ENCODE results near the gene MAP3K13.
"Not testable (repeated sequence)": the region's sequence is repeated elsewhere in the genome, so short reads cannot be mapped to it uniquely, and the experiment has no call there.

MAP3K13 gene

DNA sequence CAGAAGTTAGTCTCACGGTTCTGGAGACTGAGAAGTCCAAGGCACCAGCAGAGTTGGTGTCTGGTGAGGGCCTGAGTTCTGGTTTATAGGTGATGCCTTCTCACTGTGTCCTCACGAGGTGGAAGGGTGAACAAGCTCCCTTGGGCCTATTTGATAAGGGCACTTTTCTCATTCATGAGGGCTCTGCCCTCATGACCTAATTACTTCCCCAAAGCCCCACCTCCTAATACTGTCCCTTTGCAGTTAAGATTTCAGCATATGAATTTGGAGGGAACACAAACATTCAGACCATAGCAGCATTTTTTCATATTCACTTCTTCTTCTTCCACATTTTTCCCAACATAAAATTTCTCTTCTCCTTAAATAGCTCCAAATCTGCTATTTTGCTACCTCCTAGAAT is 94.4 kb downstream of the MAP3K13 start:
- POLR2A ChIA-PET, result no interaction called here
- DNase-seq (ENCODE audit: extremely low spot score), result no peak

DNA sequence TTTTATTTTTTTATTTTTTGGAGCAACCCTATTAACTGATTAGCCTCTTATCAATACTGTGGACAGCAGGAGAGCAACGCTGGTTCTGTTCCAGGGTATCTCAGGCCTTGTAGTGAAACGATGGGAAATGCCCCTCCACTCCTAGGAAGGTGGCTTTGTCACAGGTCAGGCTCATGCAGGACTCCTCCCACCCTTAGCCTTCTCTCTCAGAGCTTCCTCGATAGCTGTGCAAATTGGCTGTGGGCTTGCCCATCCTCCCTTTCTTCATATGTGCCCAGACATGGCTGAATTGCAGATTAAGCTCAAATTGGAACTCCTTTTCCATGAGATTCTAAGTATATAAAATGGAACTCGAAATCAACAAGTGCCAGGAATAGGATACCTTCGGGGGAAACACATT is 97.4 kb downstream of the MAP3K13 start:
- POLR2A ChIA-PET, result no interaction called here

More for the DNA sequence above, 94.4 kb downstream of the MAP3K13 start:
- CTCF ChIA-PET, result interaction anchor here (1.3 kb wide), 2 partner anchors 32 to 103 kb away, joined by 3 read pairs; no protein-coding TSS in a partner anchor
- TF ChIP-seq CTCF (IDR thresholded peaks at IDR 0.05; ENCODE audit: control extremely low read depth, extremely low read depth, low read depth, missing control alignments), result no peak

DNA sequence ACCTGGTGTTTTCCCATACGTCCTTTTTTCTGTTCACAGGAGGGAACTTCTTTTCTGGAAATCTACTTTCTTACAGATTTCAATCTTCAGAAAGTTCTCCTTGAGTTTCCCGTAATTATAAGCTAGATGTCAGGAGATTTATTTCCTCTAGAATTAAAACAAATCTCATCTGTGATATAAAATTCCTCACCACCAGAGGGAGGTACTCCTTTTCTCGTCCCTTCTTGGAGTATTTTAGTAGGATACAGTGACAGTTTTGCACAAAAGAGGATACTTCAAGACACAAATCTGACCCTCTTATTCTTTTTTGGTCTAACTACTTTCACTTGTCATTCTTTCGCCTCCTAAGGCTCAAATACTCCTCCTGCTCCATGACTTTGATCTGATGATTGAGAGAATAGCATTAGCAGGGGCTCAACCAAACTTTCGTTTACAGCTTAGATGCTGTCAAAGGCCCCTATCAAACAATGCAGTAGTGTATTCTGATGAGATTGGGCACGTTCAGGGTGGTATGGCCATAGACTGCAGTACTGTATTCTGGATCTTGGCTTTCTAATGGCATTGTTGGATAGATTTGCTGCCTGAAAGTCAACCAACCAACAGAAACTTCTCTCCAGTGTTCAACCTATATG is 97.9 kb downstream of the MAP3K13 start:
- CTCF ChIA-PET, result interaction anchor here (0.8 to 3.5 kb wide), 10 partner anchors 8 to 114 kb away, joined by 3 to 20 read pairs (median 5); no protein-coding TSS in a partner anchor
- POLR2A ChIA-PET, result no interaction called here
- DNase-seq (ENCODE audit: extremely low spot score), result peak; percentile 14

More for the DNA sequence above, 97.4 kb downstream of the MAP3K13 start:
- DNase-seq (ENCODE audit: extremely low spot score), result no peak
- CTCF ChIA-PET, result interaction anchor here (0.8 to 3.5 kb wide), 9 partner anchors 8 to 114 kb away, joined by 3 to 20 read pairs (median 4); no protein-coding TSS in a partner anchor
- TF ChIP-seq CTCF (IDR thresholded peaks at IDR 0.05; ENCODE audit: control extremely low read depth, extremely low read depth, low read depth, missing control alignments), result no peak

GRCh38 chr3:185465471-185465870 is 102.5 kb downstream of the MAP3K13 start:
- CTCF ChIA-PET, result interaction anchor here (0.8 to 1.4 kb wide), 2 partner anchors 10 to 58 kb away, joined by 3 read pairs; no protein-coding TSS in a partner anchor
- no peak for TF ChIP-seq CTCF (IDR thresholded peaks at IDR 0.05; ENCODE audit: control extremely low read depth, extremely low read depth, low read depth, missing control alignments)
- POLR2A ChIA-PET, result no interaction called here
- DNase-seq (ENCODE audit: extremely low spot score), result no peak

More for the DNA sequence above, 97.9 kb downstream of the MAP3K13 start:
- peak; percentile 7 for TF ChIP-seq CTCF (IDR thresholded peaks at IDR 0.05; ENCODE audit: control extremely low read depth, extremely low read depth, low read depth, missing control alignments)

DNA sequence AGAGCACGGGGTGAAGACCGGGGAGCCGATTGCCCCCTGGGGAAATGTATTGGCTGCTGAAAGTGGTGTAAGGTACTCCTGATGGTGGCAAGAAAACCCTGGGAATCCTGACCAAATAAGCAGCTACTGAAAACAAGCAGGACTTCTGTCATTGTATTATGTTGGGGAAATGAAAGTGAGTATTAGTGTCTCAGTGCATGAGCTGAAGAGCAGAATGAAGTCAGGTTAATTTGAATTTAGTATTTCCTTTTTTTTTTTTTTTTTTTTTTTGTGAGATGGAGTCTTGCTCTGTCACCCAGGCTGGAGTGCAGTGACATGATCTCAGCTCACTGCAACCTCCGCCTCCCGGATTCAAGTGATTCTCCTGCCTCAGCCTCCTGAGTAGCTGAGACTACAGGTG is 103.2 kb downstream of the MAP3K13 start:
- POLR2A ChIA-PET; DNase-seq (ENCODE audit: extremely low spot score): not testable (repeated sequence)
- CTCF ChIA-PET, result interaction anchor here (0.8 to 1.4 kb wide), 3 partner anchors 9 to 58 kb away, joined by 3 read pairs; no protein-coding TSS in a partner anchor

- DNase-seq (ENCODE audit: extremely low spot score), result no peak
- no peak for TF ChIP-seq CTCF (IDR thresholded peaks at IDR 0.05; ENCODE audit: control extremely low read depth, extremely low read depth, low read depth, missing control alignments)
- CTCF ChIA-PET, result interaction anchor here (0.6 to 3.9 kb wide), 2 partner anchors 8 to 10 kb away, joined by 3 to 11 read pairs; no protein-coding TSS in a partner anchor
- POLR2A ChIA-PET, result no interaction called here
Measured at GRCh38 chr3:185469542-185469941, 106.6 kb downstream of the MAP3K13 start.

DNA sequence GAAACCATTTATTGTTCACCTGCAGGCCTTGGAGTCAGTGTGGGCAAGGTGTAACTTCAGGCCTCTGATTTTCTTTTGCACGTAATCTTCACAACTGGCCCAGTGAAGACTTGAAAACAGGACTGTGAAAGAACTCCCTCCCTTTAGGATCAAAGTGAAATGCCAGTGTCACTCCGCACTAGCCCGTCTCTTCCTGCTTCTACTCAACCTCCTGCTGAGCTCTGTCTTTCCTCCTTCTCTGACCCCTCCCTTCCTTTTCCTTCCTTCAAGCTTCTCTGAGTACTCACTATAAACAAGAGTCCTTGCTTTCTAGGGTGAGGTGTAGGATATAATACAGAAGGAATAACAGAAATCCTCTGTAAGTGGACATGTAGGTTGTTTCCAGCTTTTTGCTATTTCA is 107.4 kb downstream of the MAP3K13 start:
- no peak for TF ChIP-seq CTCF (IDR thresholded peaks at IDR 0.05; ENCODE audit: control extremely low read depth, extremely low read depth, low read depth, missing control alignments)
- POLR2A ChIA-PET, result no interaction called here
- no peak for DNase-seq (ENCODE audit: extremely low spot score)
- CTCF ChIA-PET, result interaction anchor here (3.9 kb wide), 1 partner anchor 11 kb away, joined by 11 read pairs; no protein-coding TSS in a partner anchor

Data from GM10248 (cell line).